ENCODE data around the gene PHC2. TPM values are rescaled to one million over a fixed set of nuclear protein-coding genes. Genes with fewer than 3 reads are reported as not detected.

The PHC2 gene
- total RNA-seq, 4 donors from 2014 or later = 52.7 to 68.9 (median 59.8) TPM

GRCh38 chr1:33372162-33372561 is 58.7 kb downstream of the PHC2 start:
- intact Hi-C loops (cut with DNase I; ENCODE audit: low total_unique reads) = no loop called here
- 93 to 94% methylated on average over 3 to 12 of the region's 12 CpGs for WGBS, 2 donors (ENCODE audit: low coverage in 1 of 2)
- in situ Hi-C loops (cut with MboI; ENCODE audit: low pct_ligation_motif_present in 1 of 4, low pct_unique_long_range_greater_than_20kb in 1 of 4, low sequenced_read_pairs in 3 of 4) = loop anchor here in 1 of 4 donors (25.0 kb wide), 1 partner anchor 90 kb away; the partner anchor contains the start of gene ZSCAN20
- Histone ChIP-seq H3K9me3 (no peaks in the 10 kb centered on the region), H3K27me3 (no peaks in the 10 kb centered on the region), H3K36me3 (no peaks in the 10 kb centered on the region), H3K4me3 (no peak overlapping the region), H3K27ac (no peak overlapping the region), H3K4me1 (peaks cover 5 to 13% (median 7%) of the 10 kb centered on the region in 4 donors)
- TF ChIP-seq CTCF (IDR thresholded peaks at IDR 0.05) (no peak), EP300 (IDR thresholded peaks at IDR 0.05; ENCODE audit: low read depth) (no peak), POLR2AphosphoS5 (IDR thresholded peaks at IDR 0.05) (no peak), POLR2A (IDR thresholded peaks at IDR 0.05) (no peak)
- no peak for DNase-seq

- Histone ChIP-seq H3K9me3 (no peaks in the 10 kb centered on the region), H3K36me3 (no peaks in the 10 kb centered on the region), H3K27me3 (no peaks in the 10 kb centered on the region), H3K4me3 (no peak overlapping the region), H3K27ac (no peak overlapping the region), H3K4me1 (peaks cover 5 to 17% (median 8%) of the 10 kb centered on the region in 4 donors)
- DNase-seq = no peak
- intact Hi-C loops (cut with DNase I; ENCODE audit: low total_unique reads) = no loop called here
- in situ Hi-C loops (cut with MboI; ENCODE audit: low pct_ligation_motif_present in 1 of 4, low pct_unique_long_range_greater_than_20kb in 1 of 4, low sequenced_read_pairs in 3 of 4) = loop anchor here in 1 of 4 donors (25.0 kb wide), 1 partner anchor 91 kb away; the partner anchor contains the start of gene ZSCAN20
- no peak for TF ChIP-seq EP300 (IDR thresholded peaks at IDR 0.05; ENCODE audit: low read depth)
- TF ChIP-seq CTCF (IDR thresholded peaks at IDR 0.05) = no peak
- no peak for TF ChIP-seq POLR2AphosphoS5 (IDR thresholded peaks at IDR 0.05)
- no peak for TF ChIP-seq POLR2A (IDR thresholded peaks at IDR 0.05)
- WGBS, 2 donors (ENCODE audit: low coverage in 1 of 2) = 92% methylated on average over 9 of the region's 9 CpGs; no CpG with 5 or more reads in 1 of the 2 donors
Observed at GRCh38 chr1:33371334-33371733, 59.6 kb downstream of the PHC2 start.

- TF ChIP-seq POLR2AphosphoS5 (IDR thresholded peaks at IDR 0.05) (no peak), CTCF (IDR thresholded peaks at IDR 0.05) (no peak), POLR2A (IDR thresholded peaks at IDR 0.05) (no peak)
- no peak overlapping the region for H3K4me3 ChIP-seq
- in situ Hi-C loops (cut with MboI; ENCODE audit: low pct_ligation_motif_present in 1 of 4, low pct_unique_long_range_greater_than_20kb in 1 of 4, low sequenced_read_pairs in 3 of 4) (loop anchor here in 1 of 4 donors (25.0 kb wide), 1 partner anchor 91 kb away; the partner anchor contains the start of gene ZSCAN20), intact Hi-C loops (cut with DNase I; ENCODE audit: low total_unique reads) (no loop called here)
- no peaks in the 10 kb centered on the region for H3K27me3 ChIP-seq
- no peak overlapping the region for H3K27ac ChIP-seq
- peaks cover 5 to 17% (median 8%) of the 10 kb centered on the region in 4 donors for H3K4me1 ChIP-seq
- 90 to 91% methylated on average over 2 to 5 of the region's 5 CpGs for WGBS, 2 donors (ENCODE audit: low coverage in 1 of 2)
- no peaks in the 10 kb centered on the region for H3K36me3 ChIP-seq
- H3K9me3 ChIP-seq = no peaks in the 10 kb centered on the region
- no peak for DNase-seq
Observed at GRCh38 chr1:33370827-33371226, 60.1 kb downstream of the PHC2 start.

- intact Hi-C loops (cut with DNase I; ENCODE audit: low total_unique reads) = no loop called here
- 74 to 100% methylated on average over 1 to 4 of the region's 4 CpGs for WGBS, 2 donors (ENCODE audit: low coverage in 1 of 2)
- TF ChIP-seq EP300 (IDR thresholded peaks at IDR 0.05; ENCODE audit: low read depth) = no peak
- no peak for TF ChIP-seq CTCF (IDR thresholded peaks at IDR 0.05)
- no peak for TF ChIP-seq POLR2A (IDR thresholded peaks at IDR 0.05)
- TF ChIP-seq POLR2AphosphoS5 (IDR thresholded peaks at IDR 0.05) = no peak
Observed at GRCh38 chr1:33370301-33370700, 60.6 kb downstream of the PHC2 start.

More at GRCh38 chr1:33370301-33370700, 60.6 kb downstream of the PHC2 start:
- Histone ChIP-seq H3K4me1 (peaks cover 5 to 22% (median 8%) of the 10 kb centered on the region in 4 donors), H3K4me3 (no peak overlapping the region), H3K9me3 (no peaks in the 10 kb centered on the region), H3K36me3 (no peaks in the 10 kb centered on the region), H3K27ac (no peak overlapping the region), H3K27me3 (no peaks in the 10 kb centered on the region)
- in situ Hi-C loops (cut with MboI; ENCODE audit: low pct_ligation_motif_present in 1 of 4, low pct_unique_long_range_greater_than_20kb in 1 of 4, low sequenced_read_pairs in 3 of 4) = loop anchor here in 1 of 4 donors (25.0 kb wide), 1 partner anchor 92 kb away; the partner anchor contains the start of gene ZSCAN20
- DNase-seq = no peak
